SK-MEL-5 (cell line): ENCODE results near the gene ATAD1. TPM values are rescaled to one million over a fixed set of nuclear protein-coding genes. Genes with fewer than 3 reads are reported as not detected.
"Not testable (repeated sequence)": the region's sequence is repeated elsewhere in the genome, so short reads cannot be mapped to it uniquely, and the experiment has no call there.

ENCODE experiments used
- DNase-seq: peaks from one replicate; pipeline ENCODE4 v3.0.0-alpha.2; 2016; ENCODE audit warnings: low read depth, low spot score
- in situ Hi-C: cut with HindIII; loops from 2 replicates; pipeline ENCODE4 v1.10.0; 2016; ENCODE audit warnings: low sequenced_read_pairs, high pct_unique_total_duplicates, low pct_unique_long_range_greater_than_20kb
- total RNA-seq: library from RNA; depleted of rRNA; stranded (reverse); fragments of >200 nt; shearing (Covaris generic); gene quantifications from 2 replicates; pipeline ENCODE4 v1.2.3, GENCODE V29; 2014

ATAD1 gene
- total RNA-seq, 1 experiment from 2014 or later: 80.5 TPM

DNA sequence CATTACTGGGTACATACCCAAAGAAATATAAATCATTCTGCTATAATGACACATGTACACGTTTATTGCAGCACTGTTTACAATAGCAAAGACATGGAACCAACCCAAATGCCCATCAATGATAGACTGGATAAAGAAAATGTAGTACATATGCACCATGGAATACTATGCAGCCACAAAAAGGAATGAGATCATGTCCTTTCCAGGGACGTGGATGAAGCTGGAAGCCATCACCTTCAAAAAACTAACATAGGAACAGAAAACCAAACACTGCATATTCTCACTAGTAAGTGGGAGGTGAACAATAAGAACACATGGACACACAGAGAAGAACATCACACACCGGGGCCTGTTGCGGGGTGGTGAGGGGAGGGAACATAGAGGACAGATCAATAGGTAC lies 69.8 kb downstream of the ATAD1 start:
- in situ Hi-C loops, DNase-seq: not testable (repeated sequence)

DNA sequence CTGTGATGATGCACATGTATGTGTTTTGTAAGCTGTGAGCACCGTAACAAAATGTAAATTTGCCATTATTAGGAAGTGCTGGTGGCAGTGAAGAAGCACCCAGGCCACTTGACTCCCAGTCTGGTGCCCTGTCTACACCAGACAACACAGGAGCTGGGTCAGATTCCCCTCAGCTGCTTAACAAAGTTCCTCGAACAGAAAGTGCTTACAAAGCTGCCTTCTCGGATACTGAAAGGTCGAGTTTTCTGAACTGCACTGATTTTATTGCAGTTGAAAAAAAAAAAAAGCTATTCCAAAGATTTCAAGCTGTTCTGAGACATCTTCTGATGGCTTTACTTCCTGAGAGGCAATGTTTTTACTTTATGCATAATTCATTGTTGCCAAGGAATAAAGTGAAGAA lies 71.1 kb downstream of the ATAD1 start:
- no peak for DNase-seq
- in situ Hi-C loops: no loop called here

DNA sequence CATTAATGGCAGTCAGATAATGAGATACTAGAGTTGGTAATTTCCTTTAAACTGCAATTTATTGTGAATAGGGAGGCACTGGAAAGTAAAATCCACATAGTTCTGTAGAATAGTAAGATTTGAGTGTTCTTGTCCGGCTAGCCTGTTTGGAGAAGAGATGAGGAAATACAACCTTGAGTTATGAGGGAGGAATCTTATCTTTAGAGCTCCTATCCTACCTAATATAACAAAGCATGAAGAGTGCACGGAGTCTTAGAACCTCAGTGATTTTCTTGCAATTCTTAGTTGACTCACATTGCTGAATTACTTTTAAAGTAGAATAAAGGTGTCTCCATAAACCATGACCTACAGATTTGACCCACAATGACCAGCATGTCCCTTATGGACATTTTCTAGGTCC lies 73.4 kb downstream of the ATAD1 start:
- in situ Hi-C loops: no loop called here
- DNase-seq: no peak

DNA sequence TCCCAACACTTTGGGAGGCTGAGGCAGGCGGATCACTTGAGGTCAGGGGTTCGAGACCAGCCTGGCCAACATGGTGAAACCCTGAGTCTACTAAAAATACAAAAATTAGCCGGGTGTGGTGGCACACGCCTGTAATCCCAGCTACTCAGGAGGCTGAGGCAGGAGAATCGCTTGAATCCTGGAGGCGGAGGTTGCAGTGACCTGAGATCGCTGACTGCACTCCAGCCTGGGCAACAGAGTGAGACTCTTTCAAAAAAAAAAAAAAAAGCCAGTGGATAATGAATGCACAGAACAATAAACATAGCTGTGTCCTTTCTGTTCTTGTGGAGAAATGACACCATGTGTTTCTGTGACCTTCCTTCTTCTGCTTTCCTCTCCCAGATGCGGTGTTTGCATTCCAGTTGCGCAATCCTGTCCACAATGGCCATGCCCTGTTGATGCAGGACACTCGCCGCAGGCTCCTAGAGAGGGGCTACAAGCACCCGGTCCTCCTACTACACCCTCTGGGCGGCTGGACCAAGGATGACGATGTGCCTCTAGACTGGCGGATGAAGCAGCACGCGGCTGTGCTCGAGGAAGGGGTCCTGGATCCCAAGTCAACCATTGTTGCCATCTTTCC lies 74.9 kb downstream of the ATAD1 start:
- DNase-seq, in situ Hi-C loops: not testable (repeated sequence)

DNA sequence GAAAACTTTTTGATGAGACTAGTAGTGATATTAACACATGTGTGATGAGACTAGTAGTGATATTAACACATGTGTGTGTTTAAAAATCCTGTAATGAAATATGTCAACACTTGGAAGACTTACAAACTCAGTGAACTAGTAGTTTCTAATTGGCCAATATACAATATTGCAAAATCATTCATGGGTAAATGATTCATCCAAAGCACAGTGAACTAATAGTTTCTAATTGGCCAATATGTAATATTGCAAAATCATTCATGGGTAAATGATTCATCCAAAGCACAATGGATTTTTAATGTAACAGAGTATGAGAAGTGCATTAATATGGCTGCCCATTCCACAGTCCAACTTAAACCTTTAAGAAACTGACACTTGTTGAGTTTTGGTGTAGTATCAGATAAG lies 77.8 kb downstream of the ATAD1 start:
- in situ Hi-C loops: no loop called here

DNA sequence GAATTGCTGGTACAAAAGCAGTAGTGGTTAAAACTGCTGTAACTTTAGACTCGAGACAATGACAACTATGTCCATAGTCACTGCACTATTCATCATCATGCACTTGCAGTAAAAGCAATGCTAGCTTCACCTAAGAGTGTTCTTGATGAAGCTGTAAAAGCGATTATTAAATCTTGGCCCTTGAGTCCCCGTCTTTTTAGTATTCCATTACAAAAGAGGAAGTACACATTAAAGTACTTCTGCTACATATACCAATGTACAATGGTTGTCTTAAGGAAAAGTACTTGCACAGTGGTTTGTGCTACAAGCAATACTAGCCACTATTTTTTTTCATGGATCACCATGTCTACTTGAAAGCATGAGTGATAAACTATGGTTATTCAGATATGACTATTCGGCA lies 78.3 kb downstream of the ATAD1 start:
- in situ Hi-C loops: no loop called here
- DNase-seq: no peak

More for the DNA sequence above, 77.8 kb downstream of the ATAD1 start:
- peak; percentile 24 for DNase-seq

DNA sequence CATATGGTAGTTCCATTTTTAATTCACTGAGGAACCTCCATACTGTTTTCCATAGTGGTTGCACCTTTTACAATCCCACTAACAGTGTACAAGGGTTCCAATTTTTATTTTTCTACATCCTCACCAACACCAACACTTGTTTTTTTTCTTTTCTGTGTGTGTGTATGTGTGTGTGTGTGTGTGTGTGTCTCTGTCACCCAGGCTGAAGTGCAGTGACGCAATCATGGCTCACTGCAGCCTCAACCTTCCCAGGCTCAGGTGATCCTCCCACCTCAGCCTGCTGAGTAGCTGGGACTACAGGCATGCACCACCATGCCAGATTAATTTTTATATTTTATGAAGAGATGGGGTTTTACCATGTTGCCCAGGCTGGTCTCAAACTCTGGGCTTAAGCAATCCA lies 79.8 kb downstream of the ATAD1 start:
- in situ Hi-C loops, DNase-seq: not testable (repeated sequence)

DNA sequence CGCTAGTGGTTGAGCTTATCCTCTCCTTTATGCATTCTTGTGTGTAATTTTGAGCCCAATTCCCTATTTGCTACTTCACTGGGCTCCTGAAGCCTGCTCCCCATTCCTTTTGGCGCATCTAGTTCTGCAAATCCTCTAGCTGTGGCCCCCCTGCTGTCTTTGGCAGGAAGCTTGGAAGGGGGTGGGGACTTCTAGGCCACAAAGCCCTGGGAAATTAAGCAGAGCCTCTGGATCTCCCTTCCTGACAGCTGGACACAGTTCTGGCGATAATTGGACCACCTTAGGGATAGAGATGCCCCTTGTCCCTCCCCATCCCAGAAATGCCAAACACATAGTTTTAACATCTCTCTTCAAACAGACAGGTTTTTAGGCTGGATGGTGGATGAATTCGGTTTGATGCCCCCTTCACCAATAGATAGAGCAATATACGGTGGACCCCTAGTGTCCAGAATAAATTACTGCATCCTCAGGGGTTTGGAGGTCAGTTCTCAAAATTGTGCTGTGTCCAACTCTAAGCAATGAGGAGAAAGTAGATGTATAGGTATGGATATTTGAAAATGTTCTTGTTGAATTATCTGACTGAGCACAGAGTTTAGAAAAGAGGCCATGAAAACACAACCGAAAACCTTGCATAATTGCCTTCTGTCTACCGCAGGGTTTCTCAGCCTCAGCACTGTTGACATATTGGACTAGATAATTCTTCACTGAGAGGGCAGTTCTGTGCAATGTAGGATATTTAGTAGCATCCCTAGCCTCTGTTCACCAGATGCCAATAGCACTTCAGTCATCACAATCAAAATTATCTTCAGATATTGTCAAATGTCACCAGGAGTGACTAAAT lies 82.8 kb downstream of the ATAD1 start:
- peak; percentile 73 for DNase-seq
- in situ Hi-C loops: no loop called here

DNA sequence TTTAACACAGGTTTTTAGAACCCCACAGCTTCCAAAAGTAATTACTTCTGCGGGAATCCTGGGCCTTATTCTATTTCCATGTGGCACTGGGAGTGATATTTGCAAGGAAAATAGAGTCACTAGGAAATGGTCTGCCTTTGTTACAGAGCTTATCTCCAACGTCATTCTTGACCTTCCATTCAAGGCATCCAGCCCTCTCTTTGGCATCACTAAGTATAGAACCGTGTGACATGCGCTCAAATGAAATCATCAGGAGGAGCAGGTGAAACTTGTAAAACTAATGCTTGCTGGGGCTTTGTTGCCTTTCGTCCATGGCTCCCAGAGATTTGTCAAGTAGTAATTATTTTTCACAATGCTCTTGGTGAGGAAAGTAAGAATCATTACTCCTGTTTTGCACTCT lies 84.9 kb downstream of the ATAD1 start:
- peak; percentile 90 for DNase-seq
- in situ Hi-C loops: no loop called here

DNA sequence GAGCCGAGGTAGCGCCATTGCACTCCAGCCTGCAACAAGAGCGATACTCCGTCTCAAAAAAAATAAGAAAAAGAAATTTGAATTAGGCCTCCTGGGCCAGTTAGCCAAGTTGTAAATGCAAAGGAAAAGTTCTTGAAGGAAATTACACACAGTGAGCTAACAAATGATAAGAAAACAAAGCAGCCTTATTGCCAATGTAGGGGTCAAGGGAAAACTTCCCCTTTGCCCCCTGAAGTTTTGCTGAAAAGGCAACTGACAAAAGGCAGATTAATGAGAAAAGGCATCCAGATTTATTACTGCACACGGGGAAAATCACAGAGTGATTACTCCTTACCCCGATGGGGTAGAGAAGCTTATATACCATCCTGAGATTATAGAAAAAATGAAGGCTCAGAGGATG lies 88.1 kb downstream of the ATAD1 start:
- in situ Hi-C loops: no loop called here

DNA sequence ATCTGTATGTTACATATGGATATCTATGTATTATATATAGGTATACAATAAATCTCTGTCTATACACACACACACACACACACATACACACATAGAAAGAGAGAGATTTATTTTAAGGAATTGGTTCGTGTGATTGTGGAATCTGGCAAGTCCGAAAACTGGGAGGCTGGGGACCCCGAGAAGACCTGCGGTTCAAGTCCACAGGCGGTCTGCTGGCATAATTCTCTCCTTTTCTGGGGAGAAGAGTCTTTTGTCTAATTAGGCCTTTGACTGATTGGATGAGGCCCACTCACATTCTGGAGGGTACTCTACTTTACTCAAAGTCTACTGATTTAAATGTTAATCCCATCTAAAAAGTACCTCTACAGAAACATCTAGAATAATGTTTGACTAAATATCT lies 93.2 kb downstream of the ATAD1 start:
- DNase-seq: no peak
- in situ Hi-C loops: no loop called here

More for the DNA sequence above, 88.1 kb downstream of the ATAD1 start:
- no peak for DNase-seq

DNA sequence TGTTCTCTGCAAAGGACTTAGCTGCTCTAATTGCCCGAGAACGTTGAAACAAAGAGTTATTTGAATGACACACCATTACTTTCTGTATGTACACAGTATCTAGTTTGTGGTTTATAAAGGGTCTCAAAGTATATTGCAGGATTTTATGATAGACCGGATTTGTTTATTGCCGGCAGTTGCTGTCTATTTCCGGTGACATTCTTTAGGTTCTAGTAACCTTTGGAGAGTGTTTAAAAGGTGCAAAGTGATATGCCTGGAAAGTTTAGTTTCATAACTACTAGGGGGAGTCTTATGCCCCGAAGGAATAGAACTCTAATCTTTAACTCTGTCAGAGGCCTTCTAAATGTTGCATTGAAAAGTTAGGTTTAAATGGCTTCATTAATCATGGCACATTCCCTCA lies 94.5 kb downstream of the ATAD1 start:
- in situ Hi-C loops: no loop called here
- DNase-seq: peak; percentile 75

DNA sequence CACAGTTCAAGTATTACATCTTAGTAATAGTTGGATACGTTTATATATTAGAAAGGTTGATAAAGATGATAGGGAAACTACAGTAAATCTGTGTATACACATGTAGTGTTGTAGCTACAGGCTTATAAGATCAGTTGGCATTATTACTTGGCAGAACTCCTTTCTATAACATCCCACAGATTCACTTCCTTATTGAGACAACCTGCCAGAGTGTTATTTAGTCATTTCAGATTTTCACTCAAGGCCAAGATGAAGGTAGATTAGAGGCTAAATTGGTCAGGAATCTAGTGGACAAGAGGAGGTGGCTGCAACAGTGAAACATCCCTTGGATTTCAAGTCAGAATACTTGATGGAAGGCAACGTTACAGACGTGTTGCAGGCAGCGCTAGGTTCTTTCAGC lies 95.3 kb downstream of the ATAD1 start:
- DNase-seq: no peak
- in situ Hi-C loops: no loop called here

DNA sequence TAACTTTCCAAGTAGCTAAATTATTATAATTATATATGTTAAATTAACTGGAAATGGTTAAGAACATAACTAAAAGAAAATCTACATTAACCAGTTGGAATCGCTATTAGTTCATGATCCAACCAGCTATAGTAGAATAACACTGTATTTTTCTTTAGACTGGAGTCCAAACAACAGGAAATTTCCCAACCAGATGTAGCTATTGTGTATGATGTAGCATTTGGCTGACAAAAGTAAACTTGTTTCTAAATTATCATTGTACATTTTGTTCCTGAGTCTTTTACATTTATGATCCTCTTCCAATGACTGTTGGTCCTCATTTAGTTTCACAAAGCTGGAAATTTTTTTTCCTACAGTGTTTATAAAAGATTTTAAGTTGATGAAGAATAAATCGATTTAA lies 96.2 kb downstream of the ATAD1 start:
- DNase-seq: no peak
- in situ Hi-C loops: no loop called here

DNA sequence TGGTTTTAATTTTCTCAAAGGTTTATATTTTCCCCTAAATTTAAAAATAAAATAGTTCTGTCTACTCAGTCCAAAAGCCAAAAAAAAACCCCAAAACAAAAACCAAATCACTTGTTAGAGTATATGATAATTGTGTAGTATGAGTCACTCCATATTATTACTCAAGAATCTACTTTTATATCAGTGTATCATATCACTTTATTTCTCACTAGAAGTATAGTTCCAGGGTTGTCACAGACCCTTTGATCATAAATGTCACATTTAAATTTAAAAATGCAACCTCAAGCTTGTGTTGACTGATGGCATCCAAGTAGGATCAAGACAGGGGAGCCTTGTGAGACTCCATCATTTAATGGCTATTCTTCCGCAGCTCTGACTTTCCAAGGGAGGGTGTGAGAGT lies 97.4 kb downstream of the ATAD1 start:
- in situ Hi-C loops: no loop called here
- DNase-seq: no peak

DNA sequence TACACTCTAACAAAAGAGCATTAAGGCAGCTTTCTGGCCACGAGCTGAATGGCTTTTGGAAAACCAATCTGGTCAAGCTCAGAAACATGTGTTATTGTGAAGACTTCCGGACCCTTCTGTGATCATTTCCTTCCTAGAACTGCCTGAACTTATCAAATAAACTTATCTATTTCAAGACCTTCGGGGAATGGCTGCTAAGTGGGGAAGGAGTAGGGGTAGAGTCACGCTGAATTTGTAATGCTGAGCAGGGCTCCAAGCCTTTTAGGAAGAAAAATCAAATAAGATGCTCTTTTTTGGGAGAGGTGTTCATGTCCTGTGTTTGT lies 101.7 kb downstream of the ATAD1 start:
- DNase-seq: no peak
- in situ Hi-C loops: no loop called here

DNA sequence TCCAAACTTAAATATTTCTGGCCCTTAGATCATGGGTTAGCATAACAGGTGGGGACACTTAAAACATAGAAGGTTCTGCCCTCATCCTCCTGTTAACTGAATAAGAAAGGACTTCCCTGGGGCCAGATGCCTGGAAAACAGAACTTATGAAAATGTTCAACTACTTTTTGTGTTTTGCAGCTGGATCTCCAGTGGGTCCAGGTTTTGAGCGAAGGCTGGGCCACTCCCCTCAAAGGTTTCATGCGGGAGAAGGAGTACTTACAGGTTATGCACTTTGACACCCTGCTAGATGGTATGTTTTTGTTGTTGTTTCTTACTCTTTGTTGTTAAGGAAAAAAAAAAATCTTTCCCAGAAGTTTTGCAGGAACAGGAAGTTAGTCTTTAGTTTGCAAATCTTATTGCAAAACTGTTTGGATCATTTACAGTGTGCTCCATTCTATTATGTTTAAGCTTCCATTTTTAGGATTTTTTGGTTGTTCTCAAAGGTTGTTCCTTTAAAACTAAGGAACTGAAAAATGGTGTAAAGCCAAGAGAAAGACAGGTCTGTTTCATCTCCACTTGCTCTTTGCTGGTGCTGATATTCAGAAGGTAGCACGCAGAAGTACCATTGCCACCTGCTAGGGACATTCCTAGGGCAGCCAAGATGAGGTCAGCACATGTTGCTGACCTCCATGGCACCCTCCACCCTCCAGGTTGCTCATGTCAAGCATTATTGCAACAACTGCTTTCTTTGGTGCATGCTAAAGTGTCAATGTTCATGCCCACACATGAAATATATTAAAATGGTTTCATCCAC lies 102.3 kb downstream of the ATAD1 start:
- in situ Hi-C loops: no loop called here
- DNase-seq: no peak

DNA sequence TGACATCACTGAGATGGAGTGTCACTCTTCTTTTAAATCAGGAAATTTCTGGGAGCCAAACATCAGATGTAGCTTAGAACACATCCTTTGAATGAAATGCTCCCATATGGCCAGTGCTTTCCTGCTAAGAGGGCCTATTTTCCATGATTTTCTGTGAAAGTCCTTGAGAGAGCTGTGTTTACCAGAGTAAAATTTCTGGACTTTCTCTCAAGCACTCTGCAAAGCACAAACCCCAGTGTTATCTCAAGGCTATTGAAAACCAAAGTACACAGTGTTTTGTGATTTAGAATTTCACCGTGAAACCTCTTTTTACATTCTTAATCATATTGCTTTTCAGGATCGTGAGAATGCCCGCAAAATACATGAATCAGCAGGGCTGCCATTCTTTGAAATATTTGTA lies 104.3 kb downstream of the ATAD1 start:
- in situ Hi-C loops: no loop called here
- no peak for DNase-seq
